NB4 (cell line): ENCODE measurements around the gene SHF.
A peak's percentile ranks its signal among the peaks of the same experiment; 100 is the strongest.

Source experiments
- DNase-seq: peaks from one replicate; pipeline ENCODE4 v3.0.0; 2010; ENCODE audit warnings: low read depth
- H3K4me3 ChIP-seq: one replicate; pipeline ENCODE4 v1.5.1; 2011; ENCODE audit warnings: mild to moderate bottlenecking, low read depth, low read length, moderate library complexity
- MYC ChIP-seq: IDR thresholded peaks from 2 replicates; pipeline ENCODE4 v1.6.1; 2011; ENCODE audit warnings: low read depth, low read length
- POLR2A ChIP-seq: IDR thresholded peaks from 2 replicates; pipeline ENCODE4 v1.6.1; 2011; ENCODE audit warnings: mild to moderate bottlenecking; ENCODE audit not compliant: insufficient read length; ENCODE audit errors: extremely low read depth
- TF ChIP-seq, protein P1 (sequence below): IDR thresholded peaks from one replicate; pipeline ENCODE4 v1.5.1; 2012; ENCODE audit warnings: low read depth, low read length
- TF ChIP-seq, protein P2 (sequence below): IDR thresholded peaks from 2 replicates; pipeline ENCODE4 v1.6.1; 2011; ENCODE audit warnings: low read depth, low read length

SHF gene

DNA sequence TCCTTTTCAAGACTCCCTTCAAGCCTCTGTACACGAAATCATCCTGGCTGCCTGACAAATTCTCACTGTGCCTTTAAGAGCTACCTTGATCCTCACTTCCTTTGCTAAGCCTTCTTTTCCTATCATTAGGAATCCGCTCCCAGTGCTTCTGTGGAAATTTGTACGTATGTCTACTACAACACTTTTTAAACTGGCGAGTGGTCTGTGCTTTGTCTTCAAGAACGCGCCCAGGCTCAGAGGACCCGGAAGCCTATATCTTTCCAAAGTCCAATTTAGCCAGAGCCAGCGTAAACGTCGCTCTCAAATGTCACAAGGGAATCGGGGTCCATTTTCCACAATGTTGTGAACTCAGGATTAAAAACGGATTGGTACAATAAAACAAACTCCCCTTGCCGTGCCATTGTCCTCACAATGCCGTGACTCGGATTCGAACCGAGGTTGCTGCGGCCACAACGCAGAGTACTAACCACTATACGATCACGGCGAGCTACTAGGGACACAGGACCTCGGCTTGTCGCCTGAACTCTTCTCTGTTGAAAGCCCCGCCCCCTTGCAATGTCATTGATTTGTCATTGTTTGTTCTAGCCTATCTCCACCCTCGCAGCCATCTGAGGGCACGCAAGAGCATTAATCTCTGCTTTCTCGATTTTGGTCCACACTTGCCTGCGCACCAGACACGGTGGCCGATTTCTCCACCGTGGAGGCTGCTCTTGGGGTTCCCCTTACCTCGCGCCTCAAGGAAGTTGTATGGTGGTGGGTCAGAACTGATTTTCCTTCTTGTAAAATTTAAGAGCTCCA lies 12.4 kb upstream of the SHF start:
- H3K4me3 ChIP-seq, result peak overlapping the region; percentile 85
- DNase-seq, result peak; percentile 95
- TF ChIP-seq MYC, result peak; percentile 77
- peak; percentile 84 for TF ChIP-seq POLR2A
- TF ChIP-seq, protein P1, sequence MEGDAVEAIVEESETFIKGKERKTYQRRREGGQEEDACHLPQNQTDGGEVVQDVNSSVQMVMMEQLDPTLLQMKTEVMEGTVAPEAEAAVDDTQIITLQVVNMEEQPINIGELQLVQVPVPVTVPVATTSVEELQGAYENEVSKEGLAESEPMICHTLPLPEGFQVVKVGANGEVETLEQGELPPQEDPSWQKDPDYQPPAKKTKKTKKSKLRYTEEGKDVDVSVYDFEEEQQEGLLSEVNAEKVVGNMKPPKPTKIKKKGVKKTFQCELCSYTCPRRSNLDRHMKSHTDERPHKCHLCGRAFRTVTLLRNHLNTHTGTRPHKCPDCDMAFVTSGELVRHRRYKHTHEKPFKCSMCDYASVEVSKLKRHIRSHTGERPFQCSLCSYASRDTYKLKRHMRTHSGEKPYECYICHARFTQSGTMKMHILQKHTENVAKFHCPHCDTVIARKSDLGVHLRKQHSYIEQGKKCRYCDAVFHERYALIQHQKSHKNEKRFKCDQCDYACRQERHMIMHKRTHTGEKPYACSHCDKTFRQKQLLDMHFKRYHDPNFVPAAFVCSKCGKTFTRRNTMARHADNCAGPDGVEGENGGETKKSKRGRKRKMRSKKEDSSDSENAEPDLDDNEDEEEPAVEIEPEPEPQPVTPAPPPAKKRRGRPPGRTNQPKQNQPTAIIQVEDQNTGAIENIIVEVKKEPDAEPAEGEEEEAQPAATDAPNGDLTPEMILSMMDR, result no peak
- TF ChIP-seq, protein P2, sequence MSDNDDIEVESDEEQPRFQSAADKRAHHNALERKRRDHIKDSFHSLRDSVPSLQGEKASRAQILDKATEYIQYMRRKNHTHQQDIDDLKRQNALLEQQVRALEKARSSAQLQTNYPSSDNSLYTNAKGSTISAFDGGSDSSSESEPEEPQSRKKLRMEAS, result peak; percentile 81

DNA sequence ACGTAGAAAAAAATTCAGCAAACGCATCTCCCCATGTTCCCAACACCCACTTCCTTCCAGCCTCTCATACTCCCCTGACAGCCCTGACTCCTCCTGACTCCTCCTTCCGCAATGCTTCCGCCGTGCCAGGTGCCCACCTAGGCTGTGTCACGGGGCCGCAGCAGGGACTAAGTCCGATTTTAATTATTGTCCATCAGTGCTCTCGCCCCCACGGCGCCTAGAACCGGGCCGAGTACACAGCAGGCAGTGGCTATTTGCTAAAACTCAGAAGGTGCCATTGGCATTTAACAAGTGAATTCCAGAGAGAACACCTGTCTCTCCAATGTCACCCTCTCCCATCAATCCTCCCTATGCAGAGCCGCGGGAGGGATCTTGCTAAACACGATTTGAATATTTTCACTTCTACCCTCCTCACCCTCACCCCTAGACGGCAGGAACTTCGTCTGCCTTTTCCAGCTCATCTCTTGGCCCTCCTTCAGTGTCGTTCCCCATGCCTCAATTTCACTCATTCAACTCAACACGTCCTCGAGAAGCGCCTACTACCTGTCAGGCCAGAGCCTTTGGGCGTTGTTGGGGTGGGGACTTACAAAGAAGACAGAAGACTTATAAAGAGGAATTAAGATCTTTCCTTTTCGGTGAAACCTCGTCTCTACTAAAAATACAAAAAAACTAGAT lies 11.5 kb upstream of the SHF start:
- H3K4me3 ChIP-seq, result peak overlapping the region; percentile 79
- TF ChIP-seq, protein P2, result peak; percentile 1; the same call in 1 of the 2 replicates
- no peak for TF ChIP-seq POLR2A
- TF ChIP-seq, protein P1, result no peak
- peak; percentile 45 for DNase-seq

DNA sequence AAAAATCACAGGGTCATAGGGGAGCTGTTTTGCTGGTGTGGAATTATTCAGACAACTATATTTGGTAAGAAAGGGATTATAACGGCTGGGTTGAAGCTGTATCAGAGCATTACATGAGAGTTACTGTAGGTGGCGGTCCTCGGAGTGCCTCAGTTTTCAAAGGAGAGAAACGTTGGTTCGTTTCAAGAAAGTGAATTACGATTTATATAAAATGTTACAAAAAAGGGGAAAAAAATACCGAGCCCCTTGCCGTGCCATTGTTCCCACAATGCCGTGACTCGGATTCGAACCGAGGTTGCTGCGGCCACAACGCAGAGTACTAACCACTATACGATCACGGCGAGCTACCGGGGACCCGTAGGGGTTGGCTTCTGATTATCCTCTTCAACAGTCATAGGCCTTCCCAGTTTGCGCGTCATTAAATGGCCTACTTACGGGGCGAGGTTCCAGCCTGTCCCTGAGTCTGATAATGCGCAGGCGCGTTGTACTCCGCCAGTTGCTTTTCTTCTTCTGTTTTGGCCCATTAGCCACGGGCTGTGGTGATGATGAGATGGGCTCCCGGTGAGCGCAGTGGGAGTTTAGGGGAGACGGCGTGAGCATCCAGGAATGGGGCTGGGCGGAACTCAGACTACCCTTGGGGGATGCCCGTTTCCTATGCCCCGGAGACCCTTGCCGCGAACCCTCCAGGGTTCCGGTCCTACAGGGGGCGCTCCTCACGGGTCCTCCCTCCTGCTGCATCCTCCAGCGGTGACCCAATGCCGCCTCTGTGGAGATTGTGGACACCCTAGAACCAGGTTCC lies 10.8 kb upstream of the SHF start:
- peak overlapping the region; percentile 80 for H3K4me3 ChIP-seq
- peak; percentile 76 for TF ChIP-seq POLR2A
- TF ChIP-seq, protein P1, result peak; percentile 70
- peak; percentile 49; the same call in 1 of the 2 replicates for TF ChIP-seq MYC
- TF ChIP-seq, protein P2, result peak; percentile 53
- peak; percentile 93 for DNase-seq

DNA sequence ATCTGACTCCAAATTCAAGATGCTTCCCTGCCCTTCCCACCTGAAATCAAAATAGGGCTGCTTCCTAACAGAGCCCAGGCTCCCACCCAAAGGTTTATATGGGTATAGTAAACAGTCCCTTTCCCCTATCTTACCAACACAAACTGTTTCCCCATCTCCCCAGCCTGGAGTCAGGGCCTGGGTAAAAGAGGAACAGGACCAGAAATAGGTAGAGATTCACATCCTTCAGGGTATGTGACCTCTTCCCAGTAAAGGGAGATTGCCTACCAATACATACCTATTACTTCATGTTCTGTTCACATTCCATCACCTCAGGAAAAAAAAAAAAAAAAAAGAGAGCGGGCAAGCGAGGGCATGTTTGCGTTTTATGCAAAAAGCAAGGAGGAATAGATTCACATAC lies 9.7 kb upstream of the SHF start:
- H3K4me3 ChIP-seq, result peak overlapping the region; percentile 80
- TF ChIP-seq, protein P2, result no peak
- TF ChIP-seq, protein P1, result no peak
- no peak for TF ChIP-seq POLR2A
- no peak for TF ChIP-seq MYC
- DNase-seq, result peak; percentile 28

DNA sequence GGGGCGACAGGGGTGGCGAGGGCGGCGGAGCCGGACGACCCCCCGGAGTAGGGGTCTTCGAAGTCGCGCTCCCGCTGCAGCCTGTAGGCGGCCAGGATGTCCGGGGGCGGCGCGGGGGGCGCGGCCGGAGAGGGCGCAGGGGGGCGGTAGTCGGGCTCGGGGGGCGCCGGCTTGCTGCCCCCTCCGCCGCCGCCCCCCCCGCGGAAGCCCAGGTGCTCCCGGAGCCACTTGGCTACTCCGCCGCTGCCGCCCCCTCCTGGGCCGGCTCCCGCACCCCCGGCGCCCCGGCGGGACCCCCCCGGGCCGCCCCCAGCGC lies 230 bp downstream of the SHF start:
- TF ChIP-seq, protein P2, result no peak
- TF ChIP-seq, protein P1, result no peak
- TF ChIP-seq MYC (no peak), POLR2A (no peak)
- H3K4me3 ChIP-seq, result no peak overlapping the region
- no peak for DNase-seq
